GM21576 (cell line): ENCODE measurements around the gene DMP1.

Source experiments
- ATAC-seq: cut with Tn5 transposase; IDR thresholded peaks from one replicate; pipeline ENCODE4 v1.9.1; 2021; ENCODE audit warnings: mild to moderate bottlenecking, moderate library complexity; ENCODE audit not compliant: unreplicated experiment

The DMP1 gene, protein sequence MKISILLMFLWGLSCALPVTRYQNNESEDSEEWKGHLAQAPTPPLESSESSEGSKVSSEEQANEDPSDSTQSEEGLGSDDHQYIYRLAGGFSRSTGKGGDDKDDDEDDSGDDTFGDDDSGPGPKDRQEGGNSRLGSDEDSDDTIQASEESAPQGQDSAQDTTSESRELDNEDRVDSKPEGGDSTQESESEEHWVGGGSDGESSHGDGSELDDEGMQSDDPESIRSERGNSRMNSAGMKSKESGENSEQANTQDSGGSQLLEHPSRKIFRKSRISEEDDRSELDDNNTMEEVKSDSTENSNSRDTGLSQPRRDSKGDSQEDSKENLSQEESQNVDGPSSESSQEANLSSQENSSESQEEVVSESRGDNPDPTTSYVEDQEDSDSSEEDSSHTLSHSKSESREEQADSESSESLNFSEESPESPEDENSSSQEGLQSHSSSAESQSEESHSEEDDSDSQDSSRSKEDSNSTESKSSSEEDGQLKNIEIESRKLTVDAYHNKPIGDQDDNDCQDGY

DNA sequence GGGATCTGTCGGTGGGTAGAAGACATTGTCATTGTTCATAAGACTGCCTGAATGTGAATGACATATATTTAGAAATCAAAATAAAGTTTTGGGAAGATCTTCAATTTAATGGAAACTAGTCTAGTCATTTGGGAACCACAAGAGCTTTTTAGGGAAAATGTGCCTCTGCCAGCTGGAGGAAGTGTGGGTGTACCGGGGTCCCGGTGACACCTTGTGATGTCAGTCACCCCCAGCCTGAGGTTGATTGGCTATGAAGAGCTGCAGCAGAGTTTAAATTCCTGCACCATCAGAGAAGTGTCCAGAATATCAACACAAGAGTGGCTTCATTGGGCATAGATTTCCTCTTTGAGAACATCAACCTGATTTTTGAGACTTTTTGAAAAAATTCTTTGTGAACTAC, at the start of gene DMP1:
Gene DMP1, plus strand, starts transcription at position 301 of the 400 bp plus-strand sequence. CDS start 6,213 bp downstream, outside the sequence.
- no peak for ATAC-seq

DNA sequence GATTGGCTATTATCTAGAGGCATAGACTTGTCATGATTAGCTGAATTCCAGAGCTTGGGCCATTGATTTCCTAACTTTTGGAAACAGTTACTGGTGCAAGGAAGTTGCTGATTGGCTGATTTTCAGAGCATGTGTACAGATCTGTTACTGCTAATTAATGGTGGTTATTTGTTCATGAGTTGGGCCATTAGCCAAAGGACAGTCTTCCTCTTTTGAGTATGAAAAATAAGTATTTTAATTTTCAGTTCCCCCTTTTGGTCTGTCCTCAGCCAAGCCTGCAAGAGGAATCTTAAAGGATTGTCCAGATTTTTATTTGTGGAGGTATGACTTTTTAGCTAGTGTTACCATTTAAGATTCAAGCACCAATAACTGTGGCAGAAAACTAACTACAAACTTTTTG, 48.7 kb upstream of the DMP1 start:
- no peak for ATAC-seq

DNA sequence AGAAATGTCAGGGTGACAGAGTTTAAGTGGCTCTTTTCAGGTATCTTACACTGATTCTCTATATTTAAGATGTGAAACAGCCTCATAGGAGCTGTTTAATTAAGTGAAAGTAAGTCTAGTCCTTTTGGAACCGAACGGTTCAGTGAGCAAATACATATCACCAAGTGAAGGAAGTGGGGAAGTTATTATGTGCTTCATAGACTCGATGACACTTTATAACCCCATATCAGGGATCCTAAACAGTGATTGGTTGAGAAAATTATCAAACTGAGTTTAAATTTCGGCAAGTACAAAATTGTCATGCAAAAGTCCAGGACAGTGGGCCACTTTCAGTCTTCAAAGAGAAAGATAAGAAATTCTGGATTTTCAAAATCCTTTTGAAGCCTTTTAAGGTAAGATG, 41.9 kb upstream of the DMP1 start, which contains the start of gene DSPP:
Gene DSPP, plus strand, starts transcription at position 301 of the 400 bp plus-strand sequence. CDS start 2,380 bp downstream, outside the sequence.
- ATAC-seq: no peak

DNA sequence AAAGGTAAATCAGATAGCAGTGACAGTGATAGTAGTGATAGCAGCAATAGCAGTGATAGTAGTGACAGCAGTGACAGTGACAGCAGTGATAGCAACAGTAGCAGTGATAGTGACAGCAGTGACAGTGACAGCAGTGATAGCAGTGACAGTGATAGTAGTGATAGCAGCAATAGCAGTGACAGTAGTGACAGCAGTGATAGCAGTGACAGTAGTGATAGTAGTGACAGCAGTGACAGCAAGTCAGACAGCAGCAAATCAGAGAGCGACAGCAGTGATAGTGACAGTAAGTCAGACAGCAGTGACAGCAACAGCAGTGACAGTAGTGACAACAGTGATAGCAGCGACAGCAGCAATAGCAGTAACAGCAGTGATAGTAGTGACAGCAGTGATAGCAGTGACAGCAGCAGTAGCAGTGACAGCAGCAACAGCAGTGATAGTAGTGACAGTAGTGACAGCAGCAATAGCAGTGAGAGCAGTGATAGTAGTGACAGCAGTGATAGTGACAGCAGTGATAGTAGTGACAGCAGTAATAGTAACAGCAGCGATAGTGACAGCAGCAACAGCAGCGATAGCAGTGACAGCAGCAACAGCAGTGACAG, 35.7 kb upstream of the DMP1 start:
- ATAC-seq: no peak

DNA sequence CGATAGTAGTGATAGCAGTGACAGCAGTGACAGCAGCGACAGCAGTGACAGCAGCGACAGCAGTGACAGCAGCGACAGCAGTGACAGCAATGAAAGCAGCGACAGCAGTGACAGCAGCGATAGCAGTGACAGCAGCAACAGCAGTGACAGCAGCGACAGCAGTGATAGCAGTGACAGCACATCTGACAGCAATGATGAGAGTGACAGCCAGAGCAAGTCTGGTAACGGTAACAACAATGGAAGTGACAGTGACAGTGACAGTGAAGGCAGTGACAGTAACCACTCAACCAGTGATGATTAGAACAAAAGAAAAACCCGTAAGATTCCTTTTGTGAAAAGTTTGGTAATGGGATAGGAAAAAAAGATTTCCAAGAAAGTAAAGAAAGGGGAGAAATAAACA, 33.8 kb upstream of the DMP1 start:
- ATAC-seq: no peak

DNA sequence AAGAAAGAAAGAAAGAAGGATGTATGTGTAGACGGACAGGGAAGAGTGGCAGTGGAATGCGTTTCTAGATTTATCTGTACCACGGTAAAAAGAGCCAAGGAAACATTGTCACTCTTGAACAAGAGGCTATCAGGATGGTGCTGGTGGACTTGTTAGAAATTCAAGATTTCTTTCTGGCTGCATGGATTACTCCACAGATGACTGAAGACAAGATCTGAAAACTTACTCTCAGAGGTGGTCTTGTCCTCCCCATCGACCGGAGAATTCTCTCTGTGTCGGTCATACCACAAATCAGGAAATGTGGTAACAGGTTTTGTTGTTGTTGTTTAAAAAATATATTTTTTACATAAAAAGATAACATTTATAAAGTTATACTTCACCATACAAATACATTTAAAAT, 30.0 kb upstream of the DMP1 start:
- no peak for ATAC-seq

DNA sequence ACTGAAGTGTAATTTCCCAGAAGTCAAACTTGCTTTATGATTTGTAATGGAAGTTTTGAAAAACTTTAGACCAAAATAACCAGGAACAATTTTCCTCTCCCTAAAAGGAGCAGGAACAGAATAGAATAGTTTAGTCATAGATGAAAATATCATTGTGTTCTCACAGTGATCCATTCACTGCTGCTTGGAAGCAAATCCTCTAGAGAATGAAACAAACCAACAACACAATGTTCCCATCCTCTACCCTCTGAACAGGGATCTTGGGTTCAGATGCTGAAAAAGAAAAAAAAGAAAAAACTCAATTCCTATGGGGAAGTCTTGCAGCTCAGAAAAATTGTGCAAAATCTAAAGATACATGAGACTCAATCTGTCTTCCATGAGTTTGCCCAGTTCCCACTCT, 29.6 kb upstream of the DMP1 start:
- ATAC-seq: no peak

DNA sequence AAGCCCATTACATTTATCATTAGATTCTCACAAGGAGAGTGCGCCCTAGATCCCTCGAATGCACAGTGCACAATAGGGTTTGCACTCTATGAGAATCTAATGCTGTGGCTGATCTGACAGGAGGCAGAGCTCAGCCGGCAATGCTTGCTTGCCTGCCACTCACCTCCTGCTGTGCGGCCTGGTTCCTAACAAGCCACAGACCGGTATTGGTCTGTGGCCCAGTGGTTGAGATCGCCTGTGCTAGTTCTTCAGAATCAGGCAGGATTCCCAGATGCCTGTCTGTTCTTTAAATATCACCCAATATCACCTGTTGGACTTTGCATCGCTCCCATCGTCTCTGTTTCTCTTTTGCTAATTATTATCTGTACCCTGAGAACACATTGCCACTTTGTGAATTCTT, 27.8 kb upstream of the DMP1 start:
- ATAC-seq: no peak

DNA sequence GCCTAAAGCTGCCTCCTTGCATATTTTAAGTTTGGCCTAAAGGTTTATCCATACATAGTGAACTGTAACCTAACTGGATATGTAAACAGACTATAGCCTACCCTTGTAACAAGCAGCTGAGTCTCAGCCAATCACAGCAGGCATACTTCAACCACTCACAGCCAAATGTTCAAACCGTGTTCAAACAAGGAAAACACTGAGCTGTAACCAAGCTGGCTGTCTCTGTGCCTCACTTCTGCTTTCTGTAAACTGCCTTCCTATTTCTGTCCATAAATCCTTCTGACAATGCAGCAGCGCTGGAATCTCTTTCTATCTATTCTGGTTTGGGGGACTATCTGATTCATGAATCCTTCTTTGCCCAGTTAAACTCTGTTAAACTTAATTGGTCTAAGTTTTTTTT, 25.4 kb upstream of the DMP1 start:
- no peak for ATAC-seq

DNA sequence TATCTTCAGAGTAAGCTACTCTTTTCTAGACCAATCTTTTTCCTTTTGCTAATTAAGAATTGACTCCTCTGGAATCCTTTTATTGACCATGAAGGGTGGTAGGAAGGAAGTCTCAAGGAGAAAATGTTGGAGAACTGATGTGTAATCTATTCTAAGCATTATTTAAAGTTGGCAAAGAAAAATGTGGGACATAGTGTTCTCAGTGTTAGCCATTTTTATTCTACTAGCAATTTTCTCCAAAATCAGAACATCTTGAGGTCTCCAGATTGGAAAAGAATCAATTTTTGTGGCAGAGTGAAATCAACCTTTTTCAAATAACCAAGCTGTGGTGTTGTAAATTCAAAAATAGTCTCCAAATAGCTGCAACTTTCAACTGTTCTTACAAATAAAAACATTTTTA, 18.4 kb upstream of the DMP1 start:
- no peak for ATAC-seq

DNA sequence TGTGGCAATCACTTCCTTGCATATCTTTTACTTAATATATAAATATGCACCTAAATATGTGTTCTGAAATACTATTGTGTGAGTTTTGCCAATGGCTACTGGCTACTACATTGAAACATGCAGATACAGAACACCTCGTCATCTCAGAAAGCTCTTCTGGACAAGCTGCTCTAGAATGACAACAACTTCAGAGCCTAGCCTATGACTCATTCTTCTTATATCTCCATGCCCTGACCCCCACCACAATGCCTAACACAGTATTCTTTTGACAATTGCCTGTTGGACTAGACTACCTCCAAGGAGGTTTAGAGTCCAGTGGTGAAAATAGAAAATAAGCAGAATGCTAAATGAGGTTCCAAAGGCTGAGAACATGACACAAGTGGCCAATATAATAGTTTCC, 17.6 kb upstream of the DMP1 start:
- no peak for ATAC-seq

DNA sequence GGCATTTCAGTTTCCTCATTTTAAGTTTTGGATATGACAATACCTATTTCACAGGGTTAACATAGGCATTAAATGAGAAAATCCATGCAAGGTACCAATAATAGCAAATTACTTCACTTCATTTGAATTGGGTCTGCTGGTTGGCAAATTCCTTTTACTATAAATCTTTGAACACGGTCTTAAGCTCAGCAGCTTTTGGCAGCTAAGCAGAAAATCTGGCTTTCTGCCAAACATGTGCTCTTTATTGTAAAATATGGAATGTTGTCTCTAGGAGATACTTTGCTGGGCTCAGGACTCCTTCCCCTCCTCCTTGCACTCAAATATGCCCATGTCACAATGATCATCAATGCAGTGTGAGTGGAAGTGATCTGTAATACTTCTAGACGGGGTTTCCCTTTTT, 16.8 kb upstream of the DMP1 start:
- no peak for ATAC-seq

DNA sequence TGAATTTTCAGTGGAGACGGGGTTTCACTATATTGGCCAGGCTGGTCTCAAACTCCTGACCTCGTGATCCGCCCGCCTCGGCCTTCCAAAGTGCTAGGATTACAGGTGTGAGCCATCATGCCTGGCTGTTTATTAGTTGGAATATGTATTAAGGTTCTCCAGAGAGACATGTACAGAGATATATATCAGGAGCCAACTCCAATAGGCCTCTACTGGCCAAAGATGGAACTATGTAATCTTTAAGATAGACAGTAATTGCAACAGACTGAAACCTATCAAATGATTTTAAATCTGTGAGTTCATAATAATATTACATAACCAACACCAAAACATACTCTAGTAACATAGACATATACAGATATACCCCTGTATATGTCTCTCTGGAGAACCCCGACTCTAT, 5.8 kb upstream of the DMP1 start:
- no peak for ATAC-seq

DNA sequence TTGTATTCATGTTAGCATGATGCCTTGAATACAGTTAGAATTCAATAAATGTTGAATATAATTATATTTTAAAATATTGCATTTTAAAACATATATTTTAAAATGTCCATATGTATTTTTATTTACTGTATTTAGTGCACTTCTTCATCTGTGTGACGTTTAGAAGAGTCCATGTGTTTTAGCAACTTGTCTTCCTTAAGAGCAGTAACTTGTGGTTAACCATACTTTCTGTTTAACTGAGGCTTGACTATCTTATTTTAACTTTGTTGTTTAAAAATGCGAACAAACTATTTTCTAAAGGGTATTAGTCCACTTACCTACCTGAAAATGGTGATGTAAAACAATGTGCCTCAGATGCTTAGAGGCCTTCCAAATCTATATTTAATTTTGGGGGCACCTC, 858 bp downstream of the DMP1 start:
- ATAC-seq: no peak

DNA sequence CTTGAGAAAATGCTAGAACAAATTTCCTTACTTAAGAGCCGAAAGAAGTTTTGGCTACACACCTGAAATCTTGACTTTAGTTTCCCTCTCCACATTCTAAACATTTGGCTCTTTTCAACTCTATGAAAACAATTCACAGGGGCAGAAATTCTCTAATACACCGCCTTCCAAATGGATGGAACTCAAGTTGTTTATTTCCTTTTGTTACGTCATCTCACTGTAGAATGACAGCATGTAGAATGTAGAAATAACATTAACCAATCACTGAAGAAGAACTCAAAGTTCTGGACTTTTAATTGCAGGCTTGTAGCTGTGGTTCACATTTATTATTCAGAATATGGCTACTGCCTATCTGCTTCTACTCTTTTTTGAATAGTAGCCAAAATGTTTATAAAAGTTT, 1.9 kb downstream of the DMP1 start:
- no peak for ATAC-seq

DNA sequence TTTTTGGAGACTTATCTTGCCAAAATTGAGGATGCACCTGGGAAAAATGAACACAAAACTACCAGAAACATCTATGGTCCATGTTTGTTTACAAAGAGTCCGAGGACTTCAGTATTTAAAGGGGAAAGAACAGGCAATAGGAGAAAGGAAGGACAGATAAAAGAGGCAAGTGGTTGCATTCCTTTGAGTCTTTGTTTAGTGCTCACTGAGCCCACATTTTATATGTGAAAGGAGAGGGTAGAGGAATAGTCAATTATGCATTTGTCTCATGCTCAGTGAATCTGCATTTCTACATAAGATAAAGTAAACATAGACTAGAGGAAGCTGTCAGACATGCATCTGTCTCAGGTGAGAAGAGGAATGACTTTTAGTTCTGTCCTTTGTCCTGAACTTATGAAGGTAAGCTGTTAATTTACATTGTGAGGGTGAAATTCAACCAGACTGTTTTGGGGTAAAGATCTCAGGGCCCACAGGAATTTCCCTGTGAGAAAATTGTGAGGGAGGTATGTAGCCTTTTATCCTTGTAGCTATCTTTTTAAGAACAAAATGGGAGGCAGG, 4.5 kb downstream of the DMP1 start:
- no peak for ATAC-seq

DNA sequence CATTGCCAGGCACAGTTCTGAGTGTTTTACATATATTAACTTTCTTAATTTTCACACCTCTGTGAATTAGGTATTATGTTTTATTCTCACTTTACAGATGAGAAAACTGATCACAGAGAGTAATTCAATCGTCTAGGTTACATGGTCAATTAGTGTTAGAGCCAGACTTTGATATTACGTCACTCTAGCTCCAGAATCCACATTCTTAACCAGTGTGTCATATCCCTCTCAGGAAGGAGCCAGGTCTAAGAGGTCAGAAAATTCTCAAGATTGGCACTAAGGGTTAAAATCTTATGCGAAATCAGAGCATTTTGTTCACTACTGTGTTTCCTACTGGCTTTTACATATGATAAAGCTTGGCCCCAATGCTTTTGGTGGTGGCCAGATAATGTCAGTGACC, 7.4 kb downstream of the DMP1 start:
- ATAC-seq: no peak

DNA sequence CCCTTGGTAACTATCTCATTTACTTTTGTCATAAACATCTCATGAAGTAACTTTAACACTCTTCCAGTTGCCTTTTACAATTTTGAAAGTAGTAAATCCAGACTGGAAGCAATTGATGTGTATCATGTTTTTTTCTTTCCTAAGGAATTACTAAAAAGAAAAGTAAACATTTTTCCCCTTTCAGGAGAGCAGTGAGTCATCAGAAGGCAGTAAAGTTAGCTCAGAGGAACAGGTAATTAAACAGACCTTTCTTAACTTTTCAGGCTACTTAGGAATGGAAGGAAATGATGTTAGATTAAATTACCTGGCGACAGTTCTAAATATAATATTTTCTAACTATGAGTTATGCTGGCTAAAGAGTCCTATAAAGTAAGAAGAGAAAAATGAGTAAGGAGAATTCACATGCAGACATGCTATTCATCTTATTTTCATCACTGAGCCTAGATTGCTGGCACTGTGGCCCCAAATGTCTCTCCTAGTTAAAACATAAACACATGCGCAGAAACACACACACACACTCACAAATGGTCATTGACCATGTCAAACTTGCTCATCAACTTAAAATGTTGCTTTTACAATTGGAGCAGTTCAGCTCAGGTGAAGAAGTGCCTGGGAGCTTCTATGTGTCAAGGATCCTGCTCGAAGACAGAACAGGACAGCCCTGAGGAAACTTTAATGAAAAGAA, 9.3 kb downstream of the DMP1 start:
- no peak for ATAC-seq

DNA sequence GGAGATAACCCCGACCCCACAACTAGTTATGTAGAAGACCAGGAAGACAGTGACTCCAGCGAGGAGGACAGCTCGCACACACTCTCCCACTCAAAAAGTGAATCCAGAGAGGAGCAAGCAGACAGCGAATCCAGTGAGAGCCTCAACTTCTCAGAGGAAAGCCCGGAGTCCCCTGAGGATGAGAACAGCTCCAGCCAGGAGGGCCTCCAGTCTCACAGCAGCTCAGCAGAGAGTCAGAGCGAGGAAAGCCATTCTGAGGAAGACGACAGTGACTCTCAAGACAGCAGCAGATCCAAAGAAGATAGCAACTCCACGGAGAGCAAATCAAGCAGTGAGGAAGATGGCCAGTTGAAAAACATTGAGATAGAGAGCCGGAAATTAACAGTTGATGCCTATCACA, 12.8 kb downstream of the DMP1 start:
- no peak for ATAC-seq

DNA sequence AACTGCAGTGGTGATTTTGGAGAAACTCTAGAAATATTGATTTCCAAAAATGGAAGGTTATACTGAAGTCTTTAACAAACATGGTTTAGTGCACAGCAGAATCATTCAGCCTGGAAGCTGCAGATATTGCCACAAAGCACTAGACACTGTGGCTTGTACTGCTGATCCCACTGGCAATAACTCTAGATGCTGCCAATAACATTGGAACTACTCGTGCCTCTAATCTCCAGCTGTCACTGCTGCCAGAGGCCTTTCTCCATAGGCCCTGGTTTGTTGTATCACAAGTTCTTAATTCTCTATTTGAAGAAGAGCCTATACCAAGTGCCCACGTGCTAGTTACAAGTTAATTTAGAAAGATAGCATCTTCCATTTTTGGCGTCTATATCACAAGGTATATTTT, 19.3 kb downstream of the DMP1 start:
- ATAC-seq: no peak

DNA sequence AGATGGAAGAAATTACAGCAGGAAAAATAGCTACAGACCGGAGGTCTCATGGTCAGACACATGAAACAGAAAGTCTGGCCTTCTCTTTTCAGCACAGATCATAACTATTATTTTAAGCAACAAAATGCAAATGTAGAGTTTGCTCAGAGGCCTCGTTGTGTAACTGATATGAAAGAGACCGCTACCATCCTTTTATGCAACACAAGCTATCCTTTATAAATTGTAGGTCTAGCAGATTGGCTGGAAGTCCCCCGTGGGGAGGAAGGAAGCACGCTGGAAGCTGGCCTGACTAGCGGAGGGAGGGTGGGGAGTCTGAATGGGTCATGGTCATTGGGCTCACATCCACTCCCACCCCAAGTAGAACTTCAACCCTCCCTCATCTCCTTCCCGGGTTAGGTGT, 27.7 kb downstream of the DMP1 start:
- ATAC-seq: peak; percentile 89
